Panc1 (cell line): ENCODE measurements around the gene AP5Z1.

Experiments used
- CTCF ChIP-seq: fragments of 450-650 bp; IDR thresholded peaks from 2 replicates; pipeline ENCODE4 v1.5.1; 2017; ENCODE audit warnings: mild to moderate bottlenecking
- POLR2AphosphoS5 ChIP-seq: IDR thresholded peaks from 2 replicates; pipeline ENCODE4 v1.6.1; 2012; ENCODE audit warnings: mild to moderate bottlenecking, low read depth, low read length, moderate library complexity
- SIN3A ChIP-seq: IDR thresholded peaks from 2 replicates; pipeline ENCODE4 v1.6.1; 2012; ENCODE audit warnings: low read depth, mild to moderate bottlenecking, low read length, moderate library complexity, borderline replicate concordance; ENCODE audit not compliant: insufficient read depth

GRCh38 chr7:4729266-4729665 is 46.2 kb upstream of the AP5Z1 start:
- TF ChIP-seq CTCF (no peak), POLR2AphosphoS5 (no peak), SIN3A (no peak)
